ENCODE data around the gene KLHL6. TPM values are rescaled to one million over a fixed set of nuclear protein-coding genes. Genes with fewer than 3 reads are reported as not detected.

KLHL6 gene
- total and polyA plus RNA-seq, 4 donors, result 0.42 to 3.8 (median 1.0) TPM

DNA sequence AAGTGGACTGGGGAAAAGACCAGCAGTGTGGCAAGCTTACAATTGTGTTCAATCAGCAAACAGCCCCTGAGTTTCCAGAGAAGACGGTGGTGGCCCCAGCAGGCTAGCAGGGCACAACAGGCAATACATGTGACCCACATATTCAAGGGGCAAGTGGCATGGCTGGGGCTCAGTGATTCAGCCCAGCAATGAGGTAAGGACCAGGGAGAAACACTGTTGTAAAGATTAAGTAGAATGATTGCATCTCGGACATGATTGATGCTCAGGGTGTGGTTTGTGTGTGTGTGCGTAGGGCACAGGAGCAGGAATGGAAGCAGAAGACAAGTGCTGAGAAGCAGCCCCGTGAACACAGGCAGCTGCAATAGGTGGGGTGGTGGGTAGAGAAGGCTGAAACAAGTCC is 37.9 kb downstream of the KLHL6 start:
- TF ChIP-seq HNF4G (IDR thresholded peaks at IDR 0.05) (no peak), TAF1 (conservative IDR thresholded peaks at IDR 0.05) (no peak), EGR1 (IDR thresholded peaks at IDR 0.05; ENCODE audit: low read depth in 2 of 2) (no peak), ZBTB33 (IDR thresholded peaks at IDR 0.05) (no peak), RXRA (IDR thresholded peaks at IDR 0.05) (no peak), GABPA (IDR thresholded peaks at IDR 0.05 in 1 of 2, conservative IDR thresholded peaks at IDR 0.05 in 1 of 2) (no peak), FOXA1 (IDR thresholded peaks at IDR 0.05) (no peak), NR2F2 (IDR thresholded peaks at IDR 0.05) (no peak), HNF4A (conservative IDR thresholded peaks at IDR 0.05) (no peak), FOXA2 (IDR thresholded peaks at IDR 0.05) (no peak), SP1 (IDR thresholded peaks at IDR 0.05) (no peak), YY1 (IDR thresholded peaks at IDR 0.05) (no peak)
- Histone ChIP-seq H3K27ac (ENCODE audit: low read depth in 1 of 2, low read length in 2 of 2) (no peak overlapping the region), H3K4me3 (ENCODE audit: low read depth in 1 of 3, low read length in 3 of 3) (no peak overlapping the region), H3K27me3 (ENCODE audit: control insufficient read depth in 4 of 4, insufficient read depth in 4 of 4, low read length in 3 of 4) (no peaks in the 10 kb centered on the region), H3K36me3 (ENCODE audit: control insufficient read depth in 4 of 4, insufficient read depth in 3 of 4, low read depth in 1 of 4, low read length in 3 of 4) (no peaks in the 10 kb centered on the region), H3K9ac (ENCODE audit: low read depth in 1 of 2, low read length in 2 of 2) (no peak overlapping the region), H3K4me1 (ENCODE audit: control insufficient read depth in 4 of 4, insufficient read depth in 4 of 4, low read length in 3 of 4) (no peaks in the 10 kb centered on the region), H3K9me3 (ENCODE audit: control insufficient read depth in 4 of 4, low read length in 3 of 4) (no peaks in the 10 kb centered on the region)
- DNase-seq (ENCODE audit: low spot score), result no peak
- 92% methylated on average over 4 of the region's 4 CpGs for WGBS

DNA sequence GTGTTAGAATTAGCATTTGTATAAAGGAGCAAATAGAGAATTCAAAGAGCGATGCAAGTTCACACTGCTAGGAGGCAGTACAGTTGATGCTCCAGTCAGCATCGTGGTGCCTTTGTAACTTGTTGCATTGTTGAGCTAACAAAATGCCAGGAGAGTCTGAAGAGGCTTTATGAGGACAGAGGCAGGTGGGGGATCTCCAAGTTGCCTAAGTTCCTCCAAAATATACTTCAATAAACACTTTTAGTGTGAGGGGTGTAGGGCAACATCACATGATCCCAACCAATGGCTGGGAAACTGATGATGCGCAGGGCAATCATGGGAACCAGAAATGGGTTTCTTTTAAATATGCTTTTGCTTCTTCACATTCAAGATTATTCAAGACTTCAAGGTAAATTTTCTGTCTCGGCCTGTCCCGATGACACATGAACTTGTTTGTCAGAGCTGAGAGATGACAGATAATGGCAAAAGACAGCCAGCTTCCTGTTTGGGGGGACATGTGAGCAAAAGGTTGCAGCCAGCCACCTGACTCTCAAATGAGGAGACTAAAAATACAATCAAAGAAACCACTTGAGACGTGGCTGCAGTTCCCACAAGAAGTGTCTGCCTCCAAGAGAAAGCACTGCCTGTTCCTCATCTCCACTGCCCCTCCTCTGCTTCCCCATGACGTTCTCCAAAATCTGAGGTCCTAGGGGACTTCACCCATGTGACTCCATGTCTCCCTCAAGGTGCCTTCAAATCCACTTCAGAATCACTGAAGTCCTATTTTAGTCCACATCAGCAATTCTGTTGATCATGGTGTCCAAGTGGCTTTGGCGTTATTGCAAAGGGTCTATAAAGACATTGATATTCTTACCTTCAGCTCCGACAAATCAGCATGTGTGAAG is 39.3 kb downstream of the KLHL6 start:
- no peak for DNase-seq (ENCODE audit: low spot score)
- H3K36me3 ChIP-seq (ENCODE audit: control insufficient read depth in 4 of 4, insufficient read depth in 3 of 4, low read depth in 1 of 4, low read length in 3 of 4), result no peaks in the 10 kb centered on the region
- WGBS, result 81% methylated on average over 9 of the region's 9 CpGs
- no peak overlapping the region for H3K27ac ChIP-seq (ENCODE audit: low read depth in 1 of 2, low read length in 2 of 2)
- no peaks in the 10 kb centered on the region for H3K27me3 ChIP-seq (ENCODE audit: control insufficient read depth in 4 of 4, insufficient read depth in 4 of 4, low read length in 3 of 4)
- no peak for TF ChIP-seq FOXA2 (IDR thresholded peaks at IDR 0.05)
- TF ChIP-seq RAD21 (IDR thresholded peaks at IDR 0.05), result no peak
- no peak for TF ChIP-seq ATF3 (IDR thresholded peaks at IDR 0.05)
- no peak for TF ChIP-seq ZBTB33 (IDR thresholded peaks at IDR 0.05)
- no peak overlapping the region for H3K9ac ChIP-seq (ENCODE audit: low read depth in 1 of 2, low read length in 2 of 2)
- H3K4me1 ChIP-seq (ENCODE audit: control insufficient read depth in 4 of 4, insufficient read depth in 4 of 4, low read length in 3 of 4), result peaks cover 0 to 4% (median 0%) of the 10 kb centered on the region in 4 donors
- H3K9me3 ChIP-seq (ENCODE audit: control insufficient read depth in 4 of 4, low read length in 3 of 4), result no peaks in the 10 kb centered on the region
- H3K4me3 ChIP-seq (ENCODE audit: low read depth in 1 of 3, low read length in 3 of 3), result no peak overlapping the region

DNA sequence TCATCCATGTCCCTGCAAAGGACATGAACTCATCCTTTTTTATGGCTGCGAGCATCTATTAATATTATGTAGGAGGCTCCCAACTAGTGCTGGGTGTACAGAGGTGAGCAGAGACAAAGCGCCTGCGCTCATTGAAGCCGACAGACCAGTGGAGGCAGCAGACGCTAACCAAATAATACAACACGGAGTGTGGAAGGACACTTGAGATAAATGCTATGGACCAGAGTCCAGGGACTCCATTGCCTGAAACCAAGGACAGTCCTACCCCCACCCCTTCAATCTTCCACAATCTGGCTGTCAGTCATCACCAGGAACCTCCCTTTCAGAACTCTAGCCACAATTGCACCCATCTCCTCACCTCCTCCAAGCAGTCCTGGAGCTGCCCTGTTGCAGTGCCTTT is 41.5 kb downstream of the KLHL6 start:
- WGBS, result 95% methylated on average over 6 of the region's 6 CpGs
- H3K36me3 ChIP-seq (ENCODE audit: control insufficient read depth in 4 of 4, insufficient read depth in 3 of 4, low read depth in 1 of 4, low read length in 3 of 4), result no peaks in the 10 kb centered on the region
- TF ChIP-seq TAF1 (conservative IDR thresholded peaks at IDR 0.05) (no peak), HNF4A (conservative IDR thresholded peaks at IDR 0.05) (no peak), EGR1 (IDR thresholded peaks at IDR 0.05; ENCODE audit: low read depth in 2 of 2) (no peak), NR2F2 (IDR thresholded peaks at IDR 0.05) (no peak), RXRA (IDR thresholded peaks at IDR 0.05) (no peak), CTCF (IDR thresholded peaks at IDR 0.05; ENCODE audit: low read depth, low read length, missing input control) (no peak), RAD21 (IDR thresholded peaks at IDR 0.05) (no peak)
- peaks cover 0 to 4% (median 0%) of the 10 kb centered on the region in 4 donors for H3K4me1 ChIP-seq (ENCODE audit: control insufficient read depth in 4 of 4, insufficient read depth in 4 of 4, low read length in 3 of 4)
- no peaks in the 10 kb centered on the region for H3K27me3 ChIP-seq (ENCODE audit: control insufficient read depth in 4 of 4, insufficient read depth in 4 of 4, low read length in 3 of 4)
- H3K4me3 ChIP-seq (ENCODE audit: low read depth in 1 of 3, low read length in 3 of 3), result no peak overlapping the region
- no peak overlapping the region for H3K27ac ChIP-seq (ENCODE audit: low read depth in 1 of 2, low read length in 2 of 2)
- H3K9ac ChIP-seq (ENCODE audit: low read depth in 1 of 2, low read length in 2 of 2), result no peak overlapping the region
- DNase-seq (ENCODE audit: low spot score), result no peak
- no peaks in the 10 kb centered on the region for H3K9me3 ChIP-seq (ENCODE audit: control insufficient read depth in 4 of 4, low read length in 3 of 4)

Measured in liver (tissue), 9 donors.